Activated naive CD4-positive, alpha-beta T cell treated with anti-CD3 and anti-CD28 coated beads, Interleukin-2, amount 10 ng/mL, durations not matched to agents 7 days and 5 days (primary cell): ENCODE data around the gene ANKRD28.
"Not testable (repeated sequence)": the region's sequence is repeated elsewhere in the genome, so short reads cannot be mapped to it uniquely, and the experiment has no call there.

Source experiments
- CTCF ChIA-PET: fragments of 350-600 bp; sonication (Branson Sonifier 250); formaldehyde crosslinking; loops from one replicate; lab custom pipeline; 2021; ENCODE audit warnings: antibody characterized with exemption; lab: Charles Lee
- DNase-seq: peaks from one replicate; pipeline ENCODE4 v3.0.0-alpha.2; 2020
- H3K27ac Mint-ChIP-seq: one replicate; pipeline ENCODE4 v1.8.0; 2021; ENCODE audit warnings: mild to moderate bottlenecking, moderate library complexity, mixed read lengths
- H3K27me3 Mint-ChIP-seq: one replicate; pipeline ENCODE4 v1.8.0; 2021; ENCODE audit warnings: mild to moderate bottlenecking, mixed read lengths
- H3K36me3 Mint-ChIP-seq: one replicate; pipeline ENCODE4 v1.8.0; 2021; ENCODE audit warnings: mixed read lengths
- H3K4me1 Mint-ChIP-seq: one replicate; pipeline ENCODE4 v1.8.0; 2021; ENCODE audit warnings: mixed read lengths
- H3K4me3 Mint-ChIP-seq: one replicate; pipeline ENCODE4 v1.8.0; 2021; ENCODE audit warnings: mild to moderate bottlenecking, moderate library complexity, mixed read lengths
- H3K9me3 Mint-ChIP-seq: one replicate; pipeline ENCODE4 v1.8.0; 2021; ENCODE audit warnings: mixed read lengths

Gene ANKRD28

DNA sequence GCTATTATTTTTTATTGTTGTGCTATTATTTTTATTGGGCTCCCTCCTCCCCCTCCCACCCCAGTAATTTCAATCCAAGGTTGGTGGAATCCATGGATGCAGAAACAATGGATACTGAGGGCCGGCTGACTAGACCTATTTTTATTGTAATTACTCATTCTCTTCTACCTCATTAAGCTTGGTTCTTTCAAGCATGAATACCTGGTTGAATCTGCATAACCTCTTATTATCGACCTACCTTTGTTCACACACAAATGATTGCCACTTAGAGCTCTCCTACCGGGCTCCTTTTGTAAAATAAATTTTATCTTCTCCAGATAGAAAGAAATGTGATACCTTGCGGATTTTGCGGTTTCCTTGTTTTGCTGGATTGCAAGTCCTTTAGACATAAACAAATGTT, 164.6 kb downstream of the ANKRD28 start:
- Mint-ChIP-seq H3K36me3 (no peaks in the 10 kb centered on the region), H3K9me3 (no peaks in the 10 kb centered on the region), H3K4me3 (no peak overlapping the region), H3K27ac (no peak overlapping the region), H3K4me1 (peaks cover 38% of the 10 kb centered on the region), H3K27me3 (peaks cover 4% of the 10 kb centered on the region)
- CTCF ChIA-PET, result interaction anchor here (1.0 to 5.4 kb wide), 2 partner anchors 12 to 180 kb away, joined by 3 to 25 read pairs; no protein-coding TSS in a partner anchor
- DNase-seq, result no peak

DNA sequence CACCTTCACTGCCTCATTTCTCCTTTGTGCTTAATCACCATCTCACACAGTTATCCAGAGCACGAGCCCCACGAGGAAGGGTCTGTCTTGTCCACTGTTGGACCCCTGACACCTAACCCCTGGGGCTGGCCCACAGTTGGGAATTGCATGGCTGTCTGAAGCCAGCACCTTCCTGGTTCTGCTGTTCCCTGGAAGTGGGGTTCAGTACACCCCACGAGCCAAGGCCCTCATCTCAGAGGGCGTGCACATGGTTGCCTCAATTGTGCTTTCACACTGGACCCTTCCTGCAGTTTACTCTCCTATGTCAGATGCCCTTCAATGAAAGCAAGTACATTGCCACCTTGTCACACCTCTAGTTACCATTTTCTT, 165.6 kb downstream of the ANKRD28 start:
- Mint-ChIP-seq H3K4me3 (no peak overlapping the region), H3K4me1 (peaks cover 29% of the 10 kb centered on the region)

DNA sequence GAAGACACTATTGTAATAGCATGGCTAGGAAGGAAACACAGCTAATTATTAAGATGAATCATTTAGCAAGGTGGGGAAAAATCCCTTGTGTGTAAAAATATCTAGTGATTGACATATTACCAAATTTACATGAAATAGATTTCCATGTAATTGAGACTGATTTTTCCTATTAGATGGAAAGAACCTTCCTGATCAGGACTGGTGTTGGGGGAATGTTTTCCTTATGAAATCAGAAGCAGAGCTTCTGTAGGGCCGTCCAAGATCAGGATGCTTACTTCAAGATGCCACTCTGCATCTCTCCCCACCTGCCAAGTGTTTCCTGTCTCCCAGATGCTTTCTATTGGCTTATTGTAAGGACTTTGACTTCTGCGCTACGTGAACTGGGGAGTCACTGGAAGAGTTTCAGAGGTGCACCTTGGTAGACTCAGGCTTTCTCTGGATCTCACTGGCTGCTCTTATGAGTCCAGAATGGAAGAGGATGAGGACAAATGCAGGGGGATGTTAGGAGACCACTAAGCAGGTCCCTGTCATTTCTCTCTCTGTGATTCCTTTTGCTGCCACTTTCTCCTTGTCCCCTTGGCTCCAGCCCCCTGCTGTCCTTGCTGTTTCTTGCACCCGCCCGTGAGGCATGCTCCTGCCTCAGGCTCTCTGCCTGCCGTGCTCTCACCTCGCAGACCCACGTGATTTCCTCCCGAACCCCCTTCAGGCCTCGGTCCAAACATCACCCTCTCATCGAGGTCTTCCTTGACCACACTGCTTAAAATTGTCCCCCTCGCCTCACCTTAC, 166.2 kb downstream of the ANKRD28 start:
- H3K27me3 Mint-ChIP-seq, result peaks cover 4% of the 10 kb centered on the region
- H3K36me3 Mint-ChIP-seq, result peaks cover 1% of the 10 kb centered on the region
- no peaks in the 10 kb centered on the region for H3K9me3 Mint-ChIP-seq
- H3K4me3 Mint-ChIP-seq, result no peak overlapping the region
- H3K27ac Mint-ChIP-seq, result no peak overlapping the region
- CTCF ChIA-PET, result interaction anchor here (1.2 to 5.4 kb wide), 7 partner anchors 38 to 547 kb away, joined by 3 to 58 read pairs (median 9); no protein-coding TSS in a partner anchor
- DNase-seq, result no peak
- H3K4me1 Mint-ChIP-seq, result peaks cover 23% of the 10 kb centered on the region

More for the DNA sequence above, 165.6 kb downstream of the ANKRD28 start:
- Mint-ChIP-seq H3K9me3 (no peaks in the 10 kb centered on the region), H3K36me3 (peaks cover 1% of the 10 kb centered on the region), H3K27ac (no peak overlapping the region), H3K27me3 (peaks cover 4% of the 10 kb centered on the region)
- no peak for DNase-seq
- CTCF ChIA-PET, result interaction anchor here (5.4 kb wide), 1 partner anchor 181 kb away, joined by 25 read pairs; no protein-coding TSS in a partner anchor

- Mint-ChIP-seq H3K9me3 (no peaks in the 10 kb centered on the region), H3K27me3 (peaks cover 4% of the 10 kb centered on the region), H3K4me3 (no peak overlapping the region), H3K36me3 (peaks cover 3% of the 10 kb centered on the region), H3K27ac (no peak overlapping the region), H3K4me1 (peaks cover 16% of the 10 kb centered on the region)
- no peak for DNase-seq
- CTCF ChIA-PET, result interaction anchor here (0.6 to 2.4 kb wide), 14 partner anchors 15 to 617 kb away, joined by 3 to 58 read pairs (median 3); no protein-coding TSS in a partner anchor
Measured at GRCh38 chr3:15630646-15631350, 167.0 kb downstream of the ANKRD28 start.

GRCh38 chr3:15629860-15630597, 167.8 kb downstream of the ANKRD28 start:
- DNase-seq, result peak; percentile 78
- H3K9me3 Mint-ChIP-seq, result no peaks in the 10 kb centered on the region
- CTCF ChIA-PET, result interaction anchor here (0.7 to 2.4 kb wide), 14 partner anchors 14 to 618 kb away, joined by 3 to 58 read pairs (median 3); no protein-coding TSS in a partner anchor
- no peak overlapping the region for H3K27ac Mint-ChIP-seq
- H3K36me3 Mint-ChIP-seq, result peaks cover 3% of the 10 kb centered on the region
- peaks cover 18% of the 10 kb centered on the region for H3K4me1 Mint-ChIP-seq
- H3K27me3 Mint-ChIP-seq, result peaks cover 4% of the 10 kb centered on the region
- H3K4me3 Mint-ChIP-seq, result no peak overlapping the region

DNA sequence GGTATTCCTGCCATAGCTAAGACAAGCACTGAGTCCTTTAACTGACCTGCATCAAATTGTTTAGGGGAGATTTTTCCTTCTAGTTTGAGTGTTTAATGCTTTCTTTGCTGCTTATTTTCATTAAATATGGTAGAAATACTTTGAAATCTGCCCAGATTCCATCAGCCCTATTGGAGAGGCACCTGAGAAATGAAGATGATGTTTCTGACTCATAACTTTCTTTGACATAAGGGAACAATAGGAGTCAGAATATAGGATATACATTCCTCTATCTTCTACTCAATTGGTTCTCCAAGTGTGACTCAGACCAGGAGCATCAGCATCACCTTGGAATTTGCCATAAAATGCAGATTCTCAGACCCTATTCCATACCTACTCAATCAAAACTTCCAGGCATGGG, 168.8 kb downstream of the ANKRD28 start:
- H3K27me3 Mint-ChIP-seq, result peaks cover 4% of the 10 kb centered on the region
- no peak overlapping the region for H3K4me3 Mint-ChIP-seq
- CTCF ChIA-PET, result interaction anchor here (1.1 to 1.8 kb wide), 3 partner anchors 62 to 188 kb away, joined by 3 to 8 read pairs (median 5); no protein-coding TSS in a partner anchor
- peaks cover 28% of the 10 kb centered on the region for H3K4me1 Mint-ChIP-seq
- H3K9me3 Mint-ChIP-seq, result peaks cover 3% of the 10 kb centered on the region
- H3K36me3 Mint-ChIP-seq, result peaks cover 8% of the 10 kb centered on the region
- no peak for DNase-seq
- H3K27ac Mint-ChIP-seq, result no peak overlapping the region

GRCh38 chr3:15623535-15624440, 174.0 kb downstream of the ANKRD28 start:
- Mint-ChIP-seq H3K27ac (peak overlapping the region; percentile 58), H3K4me1 (peaks cover 22% of the 10 kb centered on the region), H3K27me3 (no peaks in the 10 kb centered on the region), H3K36me3 (peaks cover 37% of the 10 kb centered on the region), H3K4me3 (no peak overlapping the region), H3K9me3 (peaks cover 43% of the 10 kb centered on the region)
- no peak for DNase-seq
- CTCF ChIA-PET, result interaction anchor here (0.6 kb wide), 1 partner anchor 148 kb away, joined by 3 read pairs; no protein-coding TSS in a partner anchor

GRCh38 chr3:15619659-15620464, 177.9 kb downstream of the ANKRD28 start:
- CTCF ChIA-PET, result interaction anchor here (0.9 kb wide), 1 partner anchor 192 kb away, joined by 3 read pairs; no protein-coding TSS in a partner anchor
- Mint-ChIP-seq H3K4me1 (peaks cover 16% of the 10 kb centered on the region), H3K9me3 (peaks cover 44% of the 10 kb centered on the region), H3K36me3 (peaks cover 33% of the 10 kb centered on the region)
- H3K27ac Mint-ChIP-seq, H3K4me3 Mint-ChIP-seq, DNase-seq, H3K27me3 Mint-ChIP-seq: not testable (repeated sequence)
